Dermis lymphatic vessel endothelial cell (primary cell): ENCODE data around the gene RPS19BP1. TPM values are rescaled to one million over a fixed set of nuclear protein-coding genes. Genes with fewer than 3 reads are reported as not detected.

ENCODE experiments used
- total RNA-seq: library from RNA; depleted of rRNA; stranded (reverse); fragments of >200 nt; gene quantifications from 2 replicates; pipeline ENCODE4 v1.2.1, GENCODE V29; 2014

RPS19BP1 gene, protein sequence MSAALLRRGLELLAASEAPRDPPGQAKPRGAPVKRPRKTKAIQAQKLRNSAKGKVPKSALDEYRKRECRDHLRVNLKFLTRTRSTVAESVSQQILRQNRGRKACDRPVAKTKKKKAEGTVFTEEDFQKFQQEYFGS
- total RNA-seq, result 40.6 and 41.7 TPM in 2 replicates

DNA sequence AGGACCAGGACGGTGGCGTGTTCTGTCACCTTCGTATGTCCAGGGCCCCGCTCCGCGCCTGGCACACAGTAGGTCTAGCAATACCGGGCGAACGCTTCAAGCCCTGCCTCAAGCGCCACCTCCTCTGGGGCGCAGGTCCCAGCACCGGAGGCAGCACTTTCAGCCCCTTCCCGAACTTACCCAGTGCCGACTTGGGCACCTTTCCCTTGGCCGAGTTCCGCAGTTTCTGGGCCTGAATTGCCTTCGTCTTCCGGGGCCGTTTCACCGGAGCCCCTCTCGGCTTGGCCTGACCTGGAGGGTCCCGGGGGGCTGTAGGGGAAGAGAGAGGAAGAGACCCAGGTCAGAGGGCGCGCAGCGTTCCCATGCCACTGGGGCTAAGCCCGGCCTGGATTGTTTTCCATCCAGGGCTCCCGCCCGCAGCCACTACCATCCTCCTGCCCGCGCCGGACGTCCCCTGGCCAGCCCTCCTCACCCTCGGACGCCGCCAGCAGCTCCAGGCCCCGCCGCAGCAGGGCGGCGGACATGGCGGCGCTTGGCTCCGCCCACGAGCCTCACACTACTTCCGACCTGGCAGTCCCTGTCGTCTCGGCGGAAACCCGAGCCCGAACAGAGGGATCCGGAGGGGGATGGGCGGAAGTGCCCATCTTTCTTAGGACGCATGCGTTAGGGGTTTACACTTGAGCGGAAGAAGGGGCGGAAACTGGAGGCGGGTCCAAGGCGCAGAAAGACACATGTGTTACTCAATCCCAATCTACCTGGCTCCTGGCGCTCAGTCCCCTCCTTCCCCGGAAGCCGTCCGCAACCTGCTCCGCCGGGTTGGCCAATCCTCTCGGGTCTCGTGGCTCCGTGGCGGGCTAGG is at the start of gene RPS19BP1:
Gene RPS19BP1, minus strand, starts transcription at position 534 of the 859 bp plus-strand sequence. Its CDS starts 10 bp downstream, at position 524.

DNA sequence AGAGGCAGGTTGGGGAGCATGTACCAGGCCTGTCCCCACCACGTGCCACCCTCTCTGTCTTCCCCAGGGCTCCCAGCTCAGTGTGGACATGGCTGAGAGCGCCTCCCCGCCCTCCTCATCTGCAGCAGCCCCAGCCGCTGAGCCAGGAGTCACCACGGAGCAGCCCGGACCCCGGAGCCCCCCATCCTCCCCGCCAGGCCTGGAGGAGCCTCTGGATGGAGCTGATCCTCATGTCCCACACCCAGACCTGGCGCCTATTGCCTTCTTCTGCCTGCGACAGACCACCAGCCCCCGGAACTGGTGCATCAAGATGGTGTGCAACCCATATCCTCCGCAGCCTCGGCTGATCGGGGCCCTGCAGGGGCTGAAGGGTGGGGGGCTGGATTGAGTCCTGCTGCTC is 38.1 kb upstream of the RPS19BP1 start, which contains the start of gene CACNA1I:
Gene CACNA1I, plus strand, starts transcription at position 89 of the 400 bp plus-strand sequence. Its CDS starts 0 bp downstream, at position 89.

DNA sequence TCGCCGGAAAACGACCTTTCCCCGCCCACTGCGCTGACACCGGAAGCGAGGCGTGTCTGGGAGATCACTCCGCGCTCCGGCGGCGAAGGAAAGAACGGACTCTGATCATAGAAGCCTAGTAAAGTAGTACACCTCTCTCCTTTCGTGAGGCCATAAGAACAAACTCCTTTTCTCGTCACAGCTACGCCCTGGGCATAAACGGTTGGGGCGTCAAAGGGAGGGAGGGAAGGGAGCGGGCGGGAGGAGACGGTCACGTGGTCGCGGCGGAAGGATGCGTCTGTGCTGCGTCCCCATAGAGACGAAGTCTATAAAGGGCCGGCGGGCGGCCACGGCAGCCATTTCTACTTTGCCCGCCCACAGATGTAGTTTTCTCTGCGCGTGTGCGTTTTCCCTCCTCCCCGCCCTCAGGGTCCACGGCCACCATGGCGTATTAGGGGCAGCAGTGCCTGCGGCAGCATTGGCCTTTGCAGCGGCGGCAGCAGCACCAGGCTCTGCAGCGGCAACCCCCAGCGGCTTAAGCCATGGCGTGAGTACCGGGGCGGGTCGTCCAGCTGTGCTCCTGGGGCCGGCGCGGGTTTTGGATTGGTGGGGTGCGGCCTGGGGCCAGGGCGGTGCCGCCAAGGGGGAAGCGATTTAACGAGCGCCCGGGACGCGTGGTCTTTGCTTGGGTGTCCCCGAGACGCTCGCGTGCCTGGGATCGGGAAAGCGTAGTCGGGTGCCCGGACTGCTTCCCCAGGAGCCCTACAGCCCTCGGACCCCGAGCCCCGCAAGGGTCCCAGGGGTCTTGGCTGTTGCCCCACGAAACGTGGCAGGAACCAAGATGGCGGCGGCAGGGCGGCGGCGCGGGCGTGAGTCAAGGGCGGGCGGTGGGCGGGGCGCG is 12.1 kb downstream of the RPS19BP1 start, which contains the start of gene ATF4:
Gene ATF4, plus strand, starts transcription at position 337 of the 880 bp plus-strand sequence. CDS start 884 bp downstream, outside the sequence.

DNA sequence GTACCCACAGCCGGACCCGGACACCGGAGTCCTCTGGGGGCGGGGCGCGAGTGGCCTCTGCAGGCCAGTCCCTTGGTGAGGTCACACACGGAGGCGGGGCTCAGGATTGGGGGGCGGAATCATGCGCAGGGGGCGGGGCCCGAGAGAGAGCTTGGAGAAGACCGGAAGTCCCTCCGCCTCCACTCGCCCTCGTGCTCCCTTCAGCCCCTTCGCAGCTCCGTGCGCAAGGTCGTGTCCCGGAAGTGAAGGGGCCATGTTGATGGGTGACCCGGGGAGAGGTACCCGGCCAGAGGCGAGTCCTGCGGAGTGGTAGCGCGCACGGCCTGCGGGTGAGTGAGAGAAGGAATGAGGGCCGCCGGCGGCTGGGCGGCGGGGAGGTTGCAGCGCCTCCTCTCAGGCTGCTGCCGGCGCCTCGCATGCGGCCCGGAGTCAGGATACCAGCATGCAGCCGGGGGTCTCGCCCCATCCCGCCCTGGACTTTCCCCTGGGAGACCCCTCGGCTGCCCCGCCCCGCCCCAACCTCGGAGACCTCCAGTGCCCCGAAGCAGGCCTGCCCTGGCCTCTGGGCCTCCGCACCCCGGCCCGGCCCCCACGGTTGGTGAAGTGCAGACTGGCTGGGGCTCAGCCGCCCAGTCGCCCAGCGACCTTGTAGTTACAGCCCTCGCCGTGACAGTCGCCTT is 30.3 kb downstream of the RPS19BP1 start, which contains the start of gene MIEF1:
Gene MIEF1, plus strand, starts transcription at position 182 of the 680 bp plus-strand sequence. CDS start 9,005 bp downstream, outside the sequence.

Other genes starting within 250 kb of the RPS19BP1 start
- gene RPL3, start 213.1 kb downstream of the RPS19BP1 start, total RNA-seq, result 3,720 and 3,923 TPM in 2 replicates
- 0.43 and 0.95 TPM in 2 replicates for gene SYNGR1, start 182.8 kb downstream of the RPS19BP1 start, total RNA-seq
- 9.5 and 10.7 TPM in 2 replicates for gene TAB1, start 133.0 kb downstream of the RPS19BP1 start, total RNA-seq
- not detected in 2 replicates for gene MGAT3, start 75.7 kb downstream of the RPS19BP1 start, total RNA-seq
- 10.8 and 13.6 TPM in 2 replicates for gene MIEF1, start 30.5 kb downstream of the RPS19BP1 start, total RNA-seq
- gene ATF4, start 12.2 kb downstream of the RPS19BP1 start, total RNA-seq, result 141 and 158 TPM in 2 replicates
- gene CACNA1I, start 38.0 kb upstream of the RPS19BP1 start, total RNA-seq, result under 0.01 TPM in 1 of 2 replicates, not detected in the other